MCF 10A (cell line): ENCODE data around the gene OR12D1. TPM values are rescaled to one million over a fixed set of nuclear protein-coding genes. Genes with fewer than 3 reads are reported as not detected.

Source experiments
- BruUV-seq: library from RNA; stranded (reverse); fragments of 400-500 nt; replicated peaks from 2 replicates; lab custom pipeline; 2021; lab: Mats Ljungman, UMichigan
- CTCF ChIA-PET: fragments of 300-600 bp; sonication (Branson Sonifier 250); formaldehyde crosslinking; extraction: SDS; loops from one replicate; lab custom pipeline; 2021; ENCODE audit warnings: antibody characterized with exemption, inconsistent platforms; lab: Yijun Ruan, JAX
- POLR2A ChIA-PET: fragments of 300-600, 350-650 bp; sonication (Branson Sonifier 250); formaldehyde crosslinking; extraction: SDS; loops from one replicate; lab custom pipeline; 2020; ENCODE audit warnings: antibody characterized with exemption, inconsistent platforms; lab: Yijun Ruan, JAX
- DNase-seq: peaks from one replicate; pipeline ENCODE4 v3.0.0-alpha.2; 2018; ENCODE audit not compliant: unreplicated experiment
- H3K27ac Mint-ChIP-seq: one replicate; pipeline ENCODE4 v1.8.0; 2022; ENCODE audit warnings: mild to moderate bottlenecking, low read depth, mixed read lengths; ENCODE audit not compliant: unreplicated experiment
- H3K27me3 Mint-ChIP-seq: one replicate; pipeline ENCODE4 v1.8.0; 2022; ENCODE audit warnings: mixed read lengths; ENCODE audit not compliant: insufficient read depth, unreplicated experiment
- H3K36me3 Mint-ChIP-seq: one replicate; pipeline ENCODE4 v1.8.0; 2022; ENCODE audit warnings: mild to moderate bottlenecking, moderate library complexity, mixed read lengths; ENCODE audit not compliant: insufficient read depth, unreplicated experiment
- H3K4me1 Mint-ChIP-seq: one replicate; pipeline ENCODE4 v1.8.0; 2022; ENCODE audit warnings: mixed read lengths; ENCODE audit not compliant: insufficient read depth, unreplicated experiment
- H3K4me3 Mint-ChIP-seq: one replicate; pipeline ENCODE4 v1.8.0; 2022; ENCODE audit warnings: mild to moderate bottlenecking, moderate library complexity, mixed read lengths; ENCODE audit not compliant: unreplicated experiment
- H3K9me3 Mint-ChIP-seq: one replicate; pipeline ENCODE4 v1.8.0; 2022; ENCODE audit warnings: mixed read lengths; ENCODE audit not compliant: unreplicated experiment
- CTCF ChIP-seq: fragments of 200-600 bp; IDR thresholded peaks from one replicate; pipeline ENCODE4 v1.8.0; 2022; ENCODE audit warnings: antibody characterized with exemption, mild to moderate bottlenecking; ENCODE audit not compliant: unreplicated experiment
- intact Hi-C: fragments of 100-400 bp; cut with micrococcal nuclease; formaldehyde crosslinking; loops from 2 replicates; pipeline ENCODE4 v1.14.1; 2022
- total RNA-seq: library from RNA; stranded (reverse); gene quantifications from 2 replicates; pipeline ENCODE4 v1.2.3, GENCODE V29; 2022

OR12D1 gene
- total RNA-seq, 1 experiment from 2014 or later = not detected

GRCh38 chr6:29447670-29448069, 32.9 kb downstream of the OR12D1 start:
- intact Hi-C loops = no loop called here
- Mint-ChIP-seq H3K36me3 (no peaks in the 10 kb centered on the region), H3K27ac (no peak overlapping the region), H3K9me3 (no peaks in the 10 kb centered on the region), H3K4me3 (no peak overlapping the region), H3K4me1 (no peaks in the 10 kb centered on the region), H3K27me3 (peaks cover 16% of the 10 kb centered on the region)
- BruUV-seq = no TSS peak
- ChIA-PET CTCF (interaction anchor here (0.6 to 0.7 kb wide), 3 partner anchors 18 to 89 kb away, joined by 3 to 4 read pairs (median 3); no protein-coding TSS in a partner anchor), POLR2A (no interaction called here)
- TF ChIP-seq CTCF = no peak
- peak; percentile 1 for DNase-seq

GRCh38 chr6:29451471-29452193, 36.9 kb downstream of the OR12D1 start:
- no peaks in the 10 kb centered on the region for H3K9me3 Mint-ChIP-seq
- no peaks in the 10 kb centered on the region for H3K36me3 Mint-ChIP-seq
- intact Hi-C loops = no loop called here
- H3K27me3 Mint-ChIP-seq = no peaks in the 10 kb centered on the region
- ChIA-PET CTCF (no interaction called here), POLR2A (interaction anchor here (0.7 kb wide), 1 partner anchor 22 kb away, joined by 3 read pairs; no protein-coding TSS in a partner anchor)
- no peak overlapping the region for H3K4me3 Mint-ChIP-seq
- no TSS peak for BruUV-seq
- H3K4me1 Mint-ChIP-seq = no peaks in the 10 kb centered on the region
- TF ChIP-seq CTCF = no peak
- DNase-seq = no peak
- no peak overlapping the region for H3K27ac Mint-ChIP-seq

GRCh38 chr6:29456971-29457370, 42.2 kb downstream of the OR12D1 start, which contains the start of the genes OR11A1 and OR2H1:
TSS of gene OR11A1 (minus strand) at chr6:29457071. CDS start at chr6:29427641, 29,430 bp downstream.
TSS of gene OR2H1 (plus strand) at chr6:29457155. CDS start at chr6:29461770, 4,615 bp downstream.
- Mint-ChIP-seq H3K4me1 (no peaks in the 10 kb centered on the region), H3K27ac (no peak within 1 kb of the TSS), H3K4me3 (no peak within 1 kb of the TSS), H3K36me3 (no peaks in the 10 kb centered on the region), H3K27me3 (peaks cover 47% of the 10 kb centered on the region), H3K9me3 (no peaks in the 10 kb centered on the region)
- CTCF ChIA-PET = no interaction called here
- BruUV-seq = no TSS peak
- TF ChIP-seq CTCF = no peak
- no peak for DNase-seq
- intact Hi-C loops = no loop called here
- POLR2A ChIA-PET = no interaction called here

GRCh38 chr6:29461021-29461814, 46.5 kb downstream of the OR12D1 start:
- H3K4me1 Mint-ChIP-seq = no peaks in the 10 kb centered on the region
- H3K9me3 Mint-ChIP-seq = no peaks in the 10 kb centered on the region
- H3K27me3 Mint-ChIP-seq = peaks cover 78% of the 10 kb centered on the region
- CTCF ChIA-PET = interaction anchor here (0.7 kb wide), 1 partner anchor 129 kb away, joined by 3 read pairs; no protein-coding TSS in a partner anchor
- no peak for DNase-seq
- BruUV-seq = no TSS peak
- TF ChIP-seq CTCF = no peak
- H3K36me3 Mint-ChIP-seq = no peaks in the 10 kb centered on the region
- POLR2A ChIA-PET = no interaction called here
- intact Hi-C loops = no loop called here
- H3K27ac Mint-ChIP-seq = no peak overlapping the region
- no peak overlapping the region for H3K4me3 Mint-ChIP-seq
